Suprapubic skin (tissue), 4 donors: Measurements from ENCODE around the gene TMEM150C.

ENCODE experiments used
- POLR2A ChIP-seq, 2 donors: fragments of 450-650 bp; IDR thresholded peaks; one replicate each; pipeline ENCODE4 v1.6.1; 2017; ENCODE audit warnings: antibody characterized with exemption in 2 of 2, mild to moderate bottlenecking in 2 of 2, moderate library complexity in 2 of 2
- POLR2AphosphoS5 ChIP-seq, 3 donors: sonication (generic); formaldehyde crosslinking; IDR thresholded peaks; one replicate each; pipeline ENCODE4 v1.6.1; 2017; ENCODE audit warnings: antibody characterized with exemption in 3 of 3
- TF ChIP-seq, protein P1 (sequence below), 2 donors: fragments of 200-600 bp in 1 of 2; fragments of 450-650 bp in 1 of 2; sonication (generic) in 1 of 2; IDR thresholded peaks; one replicate each; pipeline ENCODE4 v1.5.1; 2016 to 2019; ENCODE audit warnings: antibody characterized with exemption in 2 of 2, mild to moderate bottlenecking in 1 of 2, moderate library complexity in 1 of 2

DNA sequence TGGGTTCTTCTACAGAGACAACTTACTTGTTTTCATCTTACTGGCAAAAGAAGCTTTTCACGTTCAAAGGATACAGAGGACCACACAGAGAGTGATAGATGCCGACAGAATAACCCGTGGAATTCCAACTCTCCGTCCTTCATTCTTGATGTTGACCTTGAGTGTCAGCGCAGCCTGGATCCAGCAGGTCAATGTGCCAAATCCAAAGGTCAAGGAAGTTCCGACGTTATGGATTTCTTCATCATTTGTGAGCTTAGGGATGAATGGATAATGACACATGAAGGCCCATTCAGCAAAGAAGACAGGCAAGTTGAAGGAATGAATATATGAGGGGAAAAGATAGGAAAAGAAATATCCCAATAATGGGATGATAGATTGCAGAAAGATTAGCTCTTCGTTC, 71.8 kb downstream of the TMEM150C start:
- no peak for TF ChIP-seq POLR2A (IDR thresholded peaks at IDR 0.05)
- TF ChIP-seq, protein P1, sequence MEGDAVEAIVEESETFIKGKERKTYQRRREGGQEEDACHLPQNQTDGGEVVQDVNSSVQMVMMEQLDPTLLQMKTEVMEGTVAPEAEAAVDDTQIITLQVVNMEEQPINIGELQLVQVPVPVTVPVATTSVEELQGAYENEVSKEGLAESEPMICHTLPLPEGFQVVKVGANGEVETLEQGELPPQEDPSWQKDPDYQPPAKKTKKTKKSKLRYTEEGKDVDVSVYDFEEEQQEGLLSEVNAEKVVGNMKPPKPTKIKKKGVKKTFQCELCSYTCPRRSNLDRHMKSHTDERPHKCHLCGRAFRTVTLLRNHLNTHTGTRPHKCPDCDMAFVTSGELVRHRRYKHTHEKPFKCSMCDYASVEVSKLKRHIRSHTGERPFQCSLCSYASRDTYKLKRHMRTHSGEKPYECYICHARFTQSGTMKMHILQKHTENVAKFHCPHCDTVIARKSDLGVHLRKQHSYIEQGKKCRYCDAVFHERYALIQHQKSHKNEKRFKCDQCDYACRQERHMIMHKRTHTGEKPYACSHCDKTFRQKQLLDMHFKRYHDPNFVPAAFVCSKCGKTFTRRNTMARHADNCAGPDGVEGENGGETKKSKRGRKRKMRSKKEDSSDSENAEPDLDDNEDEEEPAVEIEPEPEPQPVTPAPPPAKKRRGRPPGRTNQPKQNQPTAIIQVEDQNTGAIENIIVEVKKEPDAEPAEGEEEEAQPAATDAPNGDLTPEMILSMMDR (IDR thresholded peaks at IDR 0.05) = no peak
- TF ChIP-seq POLR2AphosphoS5 (IDR thresholded peaks at IDR 0.05) = no peak
